Gastroesophageal sphincter (tissue), 3 donors: ENCODE data around the gene RYR3.

ENCODE experiments used
- EP300 ChIP-seq: sonication (generic); formaldehyde crosslinking; IDR thresholded peaks from one replicate; pipeline ENCODE4 v1.6.1; 2017; ENCODE audit warnings: antibody characterized with exemption, mild to moderate bottlenecking
- POLR2A ChIP-seq, 2 donors: fragments of 450-650 bp; IDR thresholded peaks; one replicate each; pipeline ENCODE4 v1.6.1; 2017; ENCODE audit warnings: antibody characterized with exemption in 2 of 2, mild to moderate bottlenecking in 2 of 2, moderate library complexity in 1 of 2
- TF ChIP-seq, protein P1 (sequence below), 4 experiments: fragments of 200-600 bp in 2 of 4; fragments of 450-650 bp in 2 of 4; sonication (generic) in 1 of 4; IDR thresholded peaks; one replicate each; pipeline ENCODE4 v1.5.1; 2017 to 2019; ENCODE audit warnings: antibody characterized with exemption in 4 of 4, mild to moderate bottlenecking in 2 of 4, moderate library complexity in 2 of 4

DNA sequence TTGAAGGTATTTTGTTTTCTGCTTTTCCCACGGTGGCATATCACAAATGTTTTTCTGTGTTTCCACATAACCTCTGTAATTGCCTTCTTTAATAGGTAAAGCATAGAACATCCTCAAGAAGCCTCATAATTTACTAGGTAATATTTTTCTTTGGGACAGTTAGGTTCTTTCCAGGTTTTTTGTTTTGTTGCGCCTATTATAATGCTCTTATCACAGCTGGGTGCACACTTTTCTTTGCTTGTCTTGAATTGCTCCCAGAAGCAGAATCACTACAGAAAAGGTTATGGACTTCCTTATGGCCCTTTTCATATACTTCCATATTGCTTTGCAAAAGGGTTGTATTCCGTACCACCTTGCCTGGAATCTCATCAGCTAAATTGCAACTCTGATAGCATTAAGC, 213.5 kb downstream of the RYR3 start:
- TF ChIP-seq, protein P1, sequence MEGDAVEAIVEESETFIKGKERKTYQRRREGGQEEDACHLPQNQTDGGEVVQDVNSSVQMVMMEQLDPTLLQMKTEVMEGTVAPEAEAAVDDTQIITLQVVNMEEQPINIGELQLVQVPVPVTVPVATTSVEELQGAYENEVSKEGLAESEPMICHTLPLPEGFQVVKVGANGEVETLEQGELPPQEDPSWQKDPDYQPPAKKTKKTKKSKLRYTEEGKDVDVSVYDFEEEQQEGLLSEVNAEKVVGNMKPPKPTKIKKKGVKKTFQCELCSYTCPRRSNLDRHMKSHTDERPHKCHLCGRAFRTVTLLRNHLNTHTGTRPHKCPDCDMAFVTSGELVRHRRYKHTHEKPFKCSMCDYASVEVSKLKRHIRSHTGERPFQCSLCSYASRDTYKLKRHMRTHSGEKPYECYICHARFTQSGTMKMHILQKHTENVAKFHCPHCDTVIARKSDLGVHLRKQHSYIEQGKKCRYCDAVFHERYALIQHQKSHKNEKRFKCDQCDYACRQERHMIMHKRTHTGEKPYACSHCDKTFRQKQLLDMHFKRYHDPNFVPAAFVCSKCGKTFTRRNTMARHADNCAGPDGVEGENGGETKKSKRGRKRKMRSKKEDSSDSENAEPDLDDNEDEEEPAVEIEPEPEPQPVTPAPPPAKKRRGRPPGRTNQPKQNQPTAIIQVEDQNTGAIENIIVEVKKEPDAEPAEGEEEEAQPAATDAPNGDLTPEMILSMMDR (IDR thresholded peaks at IDR 0.05): no peak
- TF ChIP-seq POLR2A (IDR thresholded peaks at IDR 0.05): no peak
- no peak for TF ChIP-seq EP300
